Stimulated activated CD4-positive, alpha-beta T cell treated with anti-CD3 and anti-CD28 coated beads, Interleukin-15, amount 100 ng/mL, for 1 hour (primary cell): ENCODE results near the gene NGRN.

Source experiments
- DNase-seq, 2 donors: peaks; one replicate each; pipeline ENCODE4 v3.0.0-alpha.2; 2020; ENCODE audit warnings: low read depth in 1 of 2, low spot score in 1 of 2

The NGRN gene, protein sequence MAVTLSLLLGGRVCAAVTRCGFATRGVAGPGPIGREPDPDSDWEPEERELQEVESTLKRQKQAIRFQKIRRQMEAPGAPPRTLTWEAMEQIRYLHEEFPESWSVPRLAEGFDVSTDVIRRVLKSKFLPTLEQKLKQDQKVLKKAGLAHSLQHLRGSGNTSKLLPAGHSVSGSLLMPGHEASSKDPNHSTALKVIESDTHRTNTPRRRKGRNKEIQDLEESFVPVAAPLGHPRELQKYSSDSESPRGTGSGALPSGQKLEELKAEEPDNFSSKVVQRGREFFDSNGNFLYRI

DNA sequence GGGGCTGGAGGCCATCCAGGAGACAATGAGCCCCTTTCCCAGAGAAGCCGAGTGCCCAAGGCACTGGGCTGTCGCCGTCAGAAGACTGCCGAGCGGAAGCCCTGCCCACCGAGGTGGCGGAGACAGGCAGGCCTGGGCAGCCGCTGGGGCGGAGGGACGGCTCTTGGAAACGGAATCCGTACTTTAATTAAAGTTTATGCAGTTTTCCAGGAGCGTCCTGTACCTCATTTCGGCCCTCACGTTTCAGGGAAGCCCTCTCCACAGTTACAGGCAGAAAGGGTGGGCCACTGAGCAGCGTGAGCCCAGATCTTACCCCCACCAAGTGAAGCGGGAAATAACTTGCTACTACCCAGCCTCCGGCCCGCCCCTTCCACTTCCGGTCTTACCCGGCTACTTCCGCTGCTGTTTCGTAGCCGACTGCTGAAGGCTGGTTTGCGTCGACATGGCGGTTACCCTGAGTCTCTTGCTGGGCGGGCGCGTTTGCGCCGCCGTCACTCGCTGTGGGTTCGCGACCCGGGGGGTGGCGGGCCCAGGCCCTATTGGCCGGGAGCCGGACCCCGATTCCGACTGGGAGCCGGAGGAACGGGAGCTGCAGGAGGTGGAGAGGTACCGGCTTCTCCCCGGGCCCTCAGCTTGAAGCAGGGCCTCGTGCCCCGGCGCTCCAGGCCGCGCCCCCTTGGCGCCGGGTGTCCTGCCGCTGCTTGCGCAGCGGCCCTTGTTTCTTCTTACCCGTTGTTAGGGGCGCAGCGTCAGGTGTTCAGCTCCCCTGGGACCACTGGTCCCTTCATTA lies at the start of gene NGRN:
TSS of gene NGRN (plus strand) at position 402 of the 790 bp plus-strand sequence. CDS start at position 443, 41 bp downstream.
- DNase-seq, result peak; percentile 77 to 85

DNA sequence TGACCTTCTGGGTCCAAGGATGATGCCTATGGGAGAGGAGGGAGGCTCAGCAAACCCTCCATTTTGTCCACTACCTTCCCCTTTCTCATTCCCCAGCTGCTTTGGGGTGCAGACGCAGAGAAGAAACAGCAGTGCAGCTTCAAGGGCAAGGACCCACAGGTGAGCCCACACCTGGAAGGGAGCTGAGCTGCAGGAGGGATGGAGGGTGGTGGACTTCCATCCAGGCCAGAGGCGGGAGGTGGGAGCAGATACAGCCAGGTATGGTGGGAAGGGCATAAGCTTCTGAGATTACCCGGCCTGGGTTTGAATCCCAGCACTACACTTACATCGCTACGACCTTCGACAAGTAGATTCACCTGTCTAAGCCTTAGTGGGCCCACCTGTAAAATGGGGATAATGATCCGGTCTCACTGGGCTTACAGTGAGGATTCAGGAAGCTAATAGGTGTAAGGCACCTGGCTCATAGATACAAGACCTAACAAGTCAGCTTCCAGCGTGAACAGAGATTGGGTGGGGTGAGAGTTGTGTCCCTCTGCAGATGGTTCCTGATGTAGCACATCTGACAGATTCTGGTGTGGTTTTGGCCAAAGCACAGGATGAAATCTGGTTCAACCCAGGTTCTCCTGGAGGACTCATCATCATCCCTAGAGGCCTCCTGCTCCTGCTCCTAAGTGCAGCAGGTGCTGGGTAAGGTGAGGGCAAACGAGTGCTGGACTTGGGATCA lies 47.6 kb upstream of the NGRN start:
- DNase-seq, result no peak

DNA sequence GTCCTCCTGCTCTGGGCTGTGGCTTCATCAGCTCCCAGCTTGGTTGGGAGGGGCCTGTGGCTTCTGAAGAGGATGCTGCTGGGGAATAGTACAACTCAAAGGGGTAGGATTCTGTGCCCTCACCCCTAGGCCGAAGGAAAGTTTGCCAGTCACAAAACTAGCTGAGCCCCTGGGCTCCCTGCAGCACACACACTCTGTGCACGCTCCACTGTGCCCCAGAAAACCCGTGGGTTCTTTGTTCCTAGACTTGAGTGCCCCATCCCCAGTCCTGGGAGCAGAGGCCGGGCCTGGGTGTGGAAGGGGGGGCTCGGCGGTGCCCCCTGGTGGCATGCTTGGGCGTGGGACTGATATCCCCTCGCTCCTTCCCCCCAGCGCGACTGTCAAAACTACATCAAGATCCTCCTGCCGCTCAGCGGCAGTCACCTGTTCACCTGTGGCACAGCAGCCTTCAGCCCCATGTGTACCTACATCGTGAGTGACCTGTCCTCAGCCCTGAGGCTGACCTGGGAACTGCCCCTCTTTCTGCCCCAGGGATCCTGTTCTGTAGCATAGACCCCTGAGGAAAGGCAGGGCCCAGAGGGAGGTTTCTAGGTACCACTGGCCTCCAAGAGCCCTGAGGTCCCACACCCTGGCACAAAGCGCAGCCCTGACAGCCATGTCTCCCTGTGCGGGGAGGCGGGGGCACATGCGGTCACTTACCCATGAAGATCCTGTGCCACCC lies 45.9 kb upstream of the NGRN start:
- peak; percentile 19 to 56 for DNase-seq

DNA sequence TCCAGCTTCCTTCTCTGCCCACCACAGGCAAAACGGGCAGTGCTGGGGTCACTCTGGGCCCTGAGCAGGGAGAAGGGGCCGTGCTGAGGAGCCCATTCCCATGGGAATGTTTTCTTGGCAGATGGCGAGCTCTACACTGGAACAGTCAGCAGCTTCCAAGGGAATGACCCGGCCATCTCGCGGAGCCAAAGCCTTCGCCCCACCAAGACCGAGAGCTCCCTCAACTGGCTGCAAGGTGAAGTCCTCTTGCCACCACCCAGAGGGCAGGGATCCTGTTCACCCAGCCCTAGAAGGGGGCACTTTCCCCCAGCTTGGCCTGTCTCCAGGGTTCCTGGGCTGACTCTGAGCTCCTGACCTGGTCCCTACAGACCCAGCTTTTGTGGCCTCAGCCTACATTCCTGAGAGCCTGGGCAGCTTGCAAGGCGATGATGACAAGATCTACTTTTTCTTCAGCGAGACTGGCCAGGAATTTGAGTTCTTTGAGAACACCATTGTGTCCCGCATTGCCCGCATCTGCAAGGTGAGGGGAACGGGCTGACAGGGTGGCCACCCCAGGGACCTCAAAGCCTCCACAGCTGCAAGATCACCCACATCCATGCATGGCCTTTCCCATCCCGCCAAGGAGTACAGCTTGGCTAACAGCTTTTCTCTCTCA lies 44.1 kb upstream of the NGRN start:
- DNase-seq, result no peak

DNA sequence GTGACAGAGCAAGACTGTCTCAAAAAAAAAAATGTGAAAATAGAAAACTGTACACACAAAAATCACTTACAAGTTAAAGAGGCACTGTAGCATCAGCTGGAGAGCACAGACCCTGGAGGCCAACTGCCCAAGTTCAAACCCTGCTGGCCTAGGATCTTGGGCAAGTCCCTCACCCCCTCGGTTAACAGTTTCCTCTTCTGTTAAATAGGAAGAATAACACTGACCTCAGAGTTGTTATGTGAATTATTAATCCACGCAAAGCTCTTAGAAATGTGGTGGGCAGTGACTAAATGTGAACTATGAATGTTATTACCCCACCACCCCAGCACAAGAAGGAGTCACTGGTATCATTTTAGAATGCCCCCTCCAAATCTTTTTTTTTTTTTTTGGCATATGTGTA lies 42.9 kb upstream of the NGRN start:
- no peak for DNase-seq

DNA sequence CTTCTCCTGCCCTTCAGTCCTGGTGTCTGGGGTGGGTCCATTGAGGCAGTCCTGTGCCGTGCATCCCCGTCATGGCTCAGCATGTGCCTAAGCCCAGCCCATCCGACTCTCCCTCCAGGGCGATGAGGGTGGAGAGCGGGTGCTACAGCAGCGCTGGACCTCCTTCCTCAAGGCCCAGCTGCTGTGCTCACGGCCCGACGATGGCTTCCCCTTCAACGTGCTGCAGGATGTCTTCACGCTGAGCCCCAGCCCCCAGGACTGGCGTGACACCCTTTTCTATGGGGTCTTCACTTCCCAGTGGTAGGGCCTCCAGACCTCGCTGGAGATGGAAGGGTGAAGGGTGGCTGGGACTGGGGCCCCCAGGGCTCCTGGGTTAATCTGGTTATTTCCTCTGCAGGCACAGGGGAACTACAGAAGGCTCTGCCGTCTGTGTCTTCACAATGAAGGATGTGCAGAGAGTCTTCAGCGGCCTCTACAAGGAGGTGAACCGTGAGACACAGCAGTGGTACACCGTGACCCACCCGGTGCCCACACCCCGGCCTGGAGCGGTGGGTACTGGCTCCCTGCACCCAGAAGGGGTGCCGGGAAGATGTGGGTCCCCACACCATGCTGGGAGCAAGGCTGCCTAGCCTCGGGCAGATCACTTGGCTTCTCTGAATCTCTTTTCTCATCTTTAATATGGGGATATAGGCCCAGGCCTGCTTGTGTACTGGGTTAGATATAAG lies 41.9 kb upstream of the NGRN start:
- no peak for DNase-seq

DNA sequence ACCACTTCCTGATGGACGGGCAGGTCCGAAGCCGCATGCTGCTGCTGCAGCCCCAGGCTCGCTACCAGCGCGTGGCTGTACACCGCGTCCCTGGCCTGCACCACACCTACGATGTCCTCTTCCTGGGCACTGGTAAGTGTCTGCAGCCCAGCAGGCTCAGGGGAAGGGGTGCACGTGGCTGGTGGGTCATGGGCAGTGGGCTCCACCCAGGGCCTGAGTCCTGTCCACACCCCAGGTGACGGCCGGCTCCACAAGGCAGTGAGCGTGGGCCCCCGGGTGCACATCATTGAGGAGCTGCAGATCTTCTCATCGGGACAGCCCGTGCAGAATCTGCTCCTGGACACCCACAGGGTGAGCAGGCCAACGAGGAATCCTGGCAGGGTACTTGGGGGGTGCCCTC lies 40.4 kb upstream of the NGRN start:
- no peak for DNase-seq

DNA sequence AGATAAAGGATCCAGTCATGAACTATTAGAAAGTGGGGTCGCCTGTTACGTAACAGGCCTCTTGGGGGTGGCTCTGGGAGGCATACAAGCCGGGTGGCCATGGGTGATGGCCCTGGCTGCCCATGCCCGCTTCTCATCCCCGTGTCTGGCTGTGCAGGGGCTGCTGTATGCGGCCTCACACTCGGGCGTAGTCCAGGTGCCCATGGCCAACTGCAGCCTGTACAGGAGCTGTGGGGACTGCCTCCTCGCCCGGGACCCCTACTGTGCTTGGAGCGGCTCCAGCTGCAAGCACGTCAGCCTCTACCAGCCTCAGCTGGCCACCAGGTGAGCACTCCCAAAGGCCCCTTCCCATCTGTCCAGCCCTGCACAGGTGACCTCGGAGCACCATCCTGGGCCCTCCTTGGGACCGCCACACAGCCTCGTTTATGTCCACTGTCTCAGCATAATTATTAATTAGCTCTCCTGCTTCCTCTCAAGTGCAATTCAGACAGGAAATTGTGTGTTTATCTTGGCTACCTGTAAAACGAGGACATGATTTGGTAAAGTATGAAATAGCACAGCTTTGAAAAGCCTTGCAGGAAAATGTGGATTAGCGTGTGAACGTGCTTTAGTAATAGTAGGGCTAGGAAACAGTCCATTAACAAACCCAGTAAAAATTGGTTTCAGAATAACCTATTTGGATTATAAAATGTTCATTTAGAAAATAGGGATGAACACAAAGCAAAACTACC lies 39.8 kb upstream of the NGRN start:
- no peak for DNase-seq

DNA sequence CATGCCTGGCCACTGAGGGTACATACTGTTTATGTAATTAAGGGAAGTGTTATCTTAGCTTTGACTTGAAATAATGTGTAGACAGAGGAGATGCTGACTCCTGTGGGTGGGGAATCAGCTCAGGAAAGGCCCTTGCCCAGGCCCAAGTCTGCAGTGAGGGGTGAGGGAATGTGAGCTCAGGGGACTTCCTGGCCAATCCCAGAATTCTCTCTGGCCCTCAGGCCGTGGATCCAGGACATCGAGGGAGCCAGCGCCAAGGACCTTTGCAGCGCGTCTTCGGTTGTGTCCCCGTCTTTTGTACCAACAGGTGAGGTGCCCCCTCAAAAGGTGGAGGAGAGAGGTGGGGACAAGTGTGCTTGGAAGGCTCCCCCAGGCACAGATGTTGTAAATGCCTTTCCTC lies 38.1 kb upstream of the NGRN start:
- no peak for DNase-seq

DNA sequence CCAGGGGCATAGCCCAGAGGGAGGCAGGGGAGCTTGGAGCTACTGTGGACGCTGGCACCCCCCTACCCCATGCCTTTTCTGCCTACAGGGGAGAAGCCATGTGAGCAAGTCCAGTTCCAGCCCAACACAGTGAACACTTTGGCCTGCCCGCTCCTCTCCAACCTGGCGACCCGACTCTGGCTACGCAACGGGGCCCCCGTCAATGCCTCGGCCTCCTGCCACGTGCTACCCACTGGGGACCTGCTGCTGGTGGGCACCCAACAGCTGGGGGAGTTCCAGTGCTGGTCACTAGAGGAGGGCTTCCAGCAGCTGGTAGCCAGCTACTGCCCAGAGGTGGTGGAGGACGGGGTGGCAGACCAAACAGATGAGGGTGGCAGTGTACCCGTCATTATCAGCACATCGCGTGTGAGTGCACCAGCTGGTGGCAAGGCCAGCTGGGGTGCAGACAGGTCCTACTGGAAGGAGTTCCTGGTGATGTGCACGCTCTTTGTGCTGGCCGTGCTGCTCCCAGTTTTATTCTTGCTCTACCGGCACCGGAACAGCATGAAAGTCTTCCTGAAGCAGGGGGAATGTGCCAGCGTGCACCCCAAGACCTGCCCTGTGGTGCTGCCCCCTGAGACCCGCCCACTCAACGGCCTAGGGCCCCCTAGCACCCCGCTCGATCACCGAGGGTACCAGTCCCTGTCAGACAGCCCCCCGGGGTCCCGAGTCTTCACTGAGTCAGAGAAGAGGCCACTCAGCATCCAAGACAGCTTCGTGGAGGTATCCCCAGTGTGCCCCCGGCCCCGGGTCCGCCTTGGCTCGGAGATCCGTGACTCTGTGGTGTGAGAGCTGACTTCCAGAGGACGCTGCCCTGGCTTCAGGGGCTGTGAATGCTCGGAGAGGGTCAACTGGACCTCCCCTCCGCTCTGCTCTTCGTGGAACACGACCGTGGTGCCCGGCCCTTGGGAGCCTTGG lies 37.4 kb upstream of the NGRN start:
- DNase-seq, result no peak

DNA sequence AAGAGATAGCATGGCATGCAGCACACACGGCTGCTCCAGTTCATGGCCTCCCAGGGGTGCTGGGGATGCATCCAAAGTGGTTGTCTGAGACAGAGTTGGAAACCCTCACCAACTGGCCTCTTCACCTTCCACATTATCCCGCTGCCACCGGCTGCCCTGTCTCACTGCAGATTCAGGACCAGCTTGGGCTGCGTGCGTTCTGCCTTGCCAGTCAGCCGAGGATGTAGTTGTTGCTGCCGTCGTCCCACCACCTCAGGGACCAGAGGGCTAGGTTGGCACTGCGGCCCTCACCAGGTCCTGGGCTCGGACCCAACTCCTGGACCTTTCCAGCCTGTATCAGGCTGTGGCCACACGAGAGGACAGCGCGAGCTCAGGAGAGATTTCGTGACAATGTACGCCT lies 36.5 kb upstream of the NGRN start:
- DNase-seq, result no peak

DNA sequence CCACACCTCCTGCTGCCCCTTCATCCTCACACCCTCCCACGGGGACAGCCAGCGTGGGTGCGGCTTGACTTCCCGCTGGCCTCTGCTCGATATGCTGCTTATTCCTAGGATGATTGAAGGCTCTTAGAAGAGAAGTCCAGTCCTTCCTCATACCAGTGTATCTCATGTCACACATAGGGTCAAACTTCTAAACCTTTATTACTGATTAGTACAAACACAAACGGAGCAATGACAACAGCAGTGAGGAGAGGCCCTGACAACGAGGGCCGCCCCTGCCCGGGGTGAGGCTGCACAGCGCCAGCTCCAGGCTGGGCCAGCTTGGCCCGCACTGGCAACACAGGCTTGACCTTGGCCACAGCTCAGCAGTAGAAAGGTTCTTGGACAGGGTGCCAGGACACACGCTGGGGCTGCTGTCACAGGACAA lies 35.4 kb upstream of the NGRN start:
- DNase-seq, result no peak

DNA sequence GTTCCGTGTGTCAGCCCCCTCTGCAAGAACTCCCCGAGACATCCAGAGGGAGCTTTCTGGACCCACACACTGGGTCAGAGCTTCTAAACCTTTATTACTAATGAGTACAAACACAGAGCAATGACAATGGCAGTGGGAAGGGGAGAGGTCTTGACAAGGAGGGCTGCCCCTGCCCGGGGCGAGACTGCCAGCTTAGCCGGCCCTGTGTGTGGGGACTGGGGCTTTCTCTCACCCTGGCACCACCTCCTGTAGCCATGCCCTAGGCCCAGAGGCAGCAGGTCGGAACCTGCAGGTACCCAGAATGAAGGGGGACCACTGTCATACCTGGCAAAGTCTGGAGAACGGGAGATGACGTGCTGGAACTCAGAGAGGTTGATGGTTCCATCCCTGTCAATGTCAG lies 34.9 kb upstream of the NGRN start:
- no peak for DNase-seq

DNA sequence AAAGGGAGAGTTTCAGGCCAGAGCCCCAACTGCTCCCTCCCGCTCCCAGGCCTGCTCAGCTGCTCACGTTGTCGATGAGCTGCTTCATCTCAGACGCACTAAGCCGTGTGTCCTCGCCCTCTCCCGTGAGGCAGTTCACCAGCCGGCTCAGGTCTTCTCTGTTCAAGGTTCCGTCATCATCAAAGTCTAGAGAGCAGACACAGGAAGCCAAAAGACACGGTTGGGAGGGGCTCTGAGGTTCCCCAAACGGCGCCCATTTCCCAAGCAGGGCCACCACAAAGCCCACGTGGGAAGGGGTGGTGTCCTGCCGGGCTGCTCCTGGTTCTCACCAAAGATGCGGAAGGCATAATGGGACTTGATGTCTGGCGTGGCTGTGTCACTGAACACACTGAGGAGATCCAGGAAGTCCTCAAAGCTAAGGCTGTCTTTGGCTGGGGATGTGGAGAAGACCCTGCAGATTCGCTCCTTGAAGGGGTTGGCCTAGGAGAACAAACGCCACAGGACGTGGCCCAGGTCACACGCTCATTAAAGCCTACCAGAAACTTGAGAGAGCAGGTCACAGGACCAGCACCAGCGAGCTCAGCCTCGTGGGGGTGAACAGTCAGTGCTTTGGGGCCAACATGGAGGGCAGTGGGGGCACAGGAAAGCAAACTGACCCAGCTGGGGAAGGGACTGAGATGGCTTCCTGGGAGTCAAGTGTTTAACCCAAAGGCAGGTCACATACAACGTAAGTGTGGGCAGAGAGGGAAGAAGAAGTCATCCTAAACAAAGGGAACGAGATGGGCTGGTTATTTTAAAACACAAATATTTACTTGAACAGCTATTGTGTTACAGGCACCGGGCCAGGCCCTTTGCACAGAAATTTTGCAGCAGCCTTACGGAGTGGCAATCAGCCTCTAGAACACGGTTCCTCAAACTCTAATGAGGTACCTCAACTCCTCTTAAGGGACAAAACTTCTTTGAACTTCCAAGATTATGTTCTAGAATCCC lies 34.1 kb upstream of the NGRN start:
- DNase-seq, result peak; percentile 34 to 69

DNA sequence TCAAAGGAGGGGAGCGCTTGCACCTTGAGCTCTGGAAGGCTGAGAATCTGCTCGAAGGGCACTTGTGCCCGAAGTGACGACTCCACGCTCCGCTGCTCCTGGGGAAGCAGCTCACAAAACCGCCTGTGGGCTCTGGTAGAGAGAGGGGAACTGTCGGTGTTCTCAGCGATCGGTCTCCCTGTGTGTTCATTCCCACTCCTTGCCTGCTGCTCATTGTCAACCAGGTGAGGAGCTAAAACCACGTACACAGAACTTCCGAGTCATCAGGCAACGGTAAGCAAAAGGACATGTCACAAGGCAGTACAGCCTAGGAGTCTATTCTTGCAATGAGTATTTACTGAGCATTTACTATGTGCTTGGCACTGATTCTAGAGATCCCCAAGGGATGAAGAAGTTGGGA lies 33.3 kb upstream of the NGRN start:
- no peak for DNase-seq

DNA sequence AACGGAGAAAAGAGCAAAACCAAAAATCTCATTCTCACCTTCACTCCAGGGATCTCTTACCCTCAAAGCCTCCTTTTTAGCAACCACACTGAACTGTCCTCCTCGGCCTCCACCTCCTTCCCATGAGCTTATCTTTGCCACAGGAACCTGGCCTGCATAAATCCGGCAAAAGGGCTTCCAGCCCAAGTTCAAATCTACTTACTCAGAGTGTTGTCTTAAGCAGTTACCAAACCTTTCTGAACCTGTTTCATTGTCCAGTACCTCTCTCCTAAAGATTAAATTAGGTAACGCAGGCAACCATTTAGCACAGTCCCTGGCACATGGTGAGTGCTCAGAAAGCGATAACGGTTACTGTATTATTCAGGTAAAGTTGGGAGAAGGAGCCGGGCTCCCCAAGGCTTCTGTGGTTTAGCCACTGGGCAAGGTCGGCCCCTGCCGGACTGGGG lies 32.5 kb upstream of the NGRN start:
- no peak for DNase-seq
